Mesenchymal stem cell (in vitro differentiated cells and primary cell): ENCODE measurements around the gene CTSC.

Source experiments
- DNase-seq: peaks from one replicate; pipeline ENCODE4 v3.0.0-alpha.2; 2013
- H2AFZ ChIP-seq: one replicate; pipeline ENCODE4 v1.6.1; 2013; ENCODE audit warnings: low read depth, mild to moderate bottlenecking, control low read depth, inconsistent platforms, low read length, moderate library complexity
- H2AK5ac ChIP-seq: 2 replicates; pipeline ENCODE4 v1.6.1; 2013; ENCODE audit warnings: low read length, moderate library complexity, mild to moderate bottlenecking, inconsistent platforms; ENCODE audit not compliant: severe bottlenecking
- H2BK120ac ChIP-seq: one replicate; pipeline ENCODE4 v1.6.1; 2013; ENCODE audit warnings: low read depth, mild to moderate bottlenecking, inconsistent platforms, low read length, moderate library complexity
- H2BK12ac ChIP-seq, 2 experiments: one replicate each; pipeline ENCODE4 v1.6.1; 2013; ENCODE audit warnings: inconsistent platforms in 2 of 2, low read length in 2 of 2, mild to moderate bottlenecking in 2 of 2, moderate library complexity in 2 of 2, control low read depth in 1 of 2
- H2BK15ac ChIP-seq: one replicate; pipeline ENCODE4 v1.6.1; 2013; ENCODE audit warnings: mild to moderate bottlenecking, low read depth, inconsistent platforms; ENCODE audit not compliant: poor library complexity, severe bottlenecking
- H2BK5ac ChIP-seq: 2 replicates; pipeline ENCODE4 v1.6.1; 2013; ENCODE audit warnings: low read depth, mild to moderate bottlenecking, low read length, control low read depth, inconsistent platforms; ENCODE audit not compliant: poor library complexity, severe bottlenecking
- H3K14ac ChIP-seq, 2 experiments: one replicate each; pipeline ENCODE4 v1.6.1; 2013; ENCODE audit warnings: inconsistent platforms in 2 of 2, low read length in 2 of 2, control low read depth in 1 of 2, mild to moderate bottlenecking in 1 of 2, moderate library complexity in 1 of 2
- H3K18ac ChIP-seq, 2 experiments: one replicate each; pipeline ENCODE4 v1.6.1; 2013; ENCODE audit warnings: inconsistent platforms in 2 of 2, low read length in 2 of 2, control low read depth in 1 of 2, low read depth in 1 of 2, mild to moderate bottlenecking in 1 of 2
- H3K23ac ChIP-seq, 2 experiments: one replicate each; pipeline ENCODE4 v1.6.1; 2013; ENCODE audit warnings: inconsistent platforms in 2 of 2, low read length in 2 of 2, mild to moderate bottlenecking in 2 of 2, moderate library complexity in 2 of 2, control low read depth in 1 of 2
- H3K27ac ChIP-seq: 2 replicates; pipeline ENCODE4 v1.5.1; 2013; ENCODE audit warnings: mild to moderate bottlenecking, moderate library complexity, low read length, control low read depth, inconsistent platforms; ENCODE audit not compliant: poor library complexity, severe bottlenecking
- H3K27me3 ChIP-seq, 2 experiments: 2 replicates each; pipeline versions ENCODE4 v1.6.1 to v1.7.0; 2013; ENCODE audit warnings: low read length in 2 of 2, mild to moderate bottlenecking in 2 of 2, moderate library complexity in 2 of 2, control low read depth in 1 of 2, inconsistent platforms in 1 of 2; ENCODE audit not compliant: control insufficient read depth in 1 of 2, insufficient read depth in 1 of 2
- H3K36me3 ChIP-seq, 2 experiments: 2 replicates each; pipeline versions ENCODE4 v1.6.1 to v1.7.0; 2013; ENCODE audit warnings: low read length in 2 of 2, control low read depth in 1 of 2, inconsistent platforms in 1 of 2, low read depth in 1 of 2, mild to moderate bottlenecking in 1 of 2; ENCODE audit not compliant: insufficient read depth in 2 of 2, control insufficient read depth in 1 of 2
- H3K4ac ChIP-seq, 2 experiments: one replicate each; pipeline ENCODE4 v1.6.1; 2013; ENCODE audit warnings: inconsistent platforms in 2 of 2, low read length in 2 of 2, mild to moderate bottlenecking in 2 of 2, moderate library complexity in 2 of 2, control low read depth in 1 of 2, low read depth in 1 of 2
- H3K4me1 ChIP-seq: 2 replicates; pipeline ENCODE4 v1.6.1; 2013; ENCODE audit warnings: low read depth, low read length, control low read depth; ENCODE audit not compliant: control insufficient read depth, insufficient read depth
- H3K4me2 ChIP-seq: 2 replicates; pipeline ENCODE4 v1.6.1; 2013; ENCODE audit warnings: low read length, mild to moderate bottlenecking, inconsistent platforms; ENCODE audit not compliant: poor library complexity, severe bottlenecking
- H3K4me3 ChIP-seq, 2 experiments: 2 replicates each; pipeline versions ENCODE4 v1.5.1 to v1.7.0; 2013; ENCODE audit warnings: low read length in 2 of 2, mild to moderate bottlenecking in 2 of 2, control low read depth in 1 of 2, low read depth in 1 of 2; ENCODE audit not compliant: insufficient read depth in 1 of 2
- H3K79me1 ChIP-seq: replicated peaks from 2 replicates; pipeline ENCODE4 v1.6.1; 2013; ENCODE audit warnings: mild to moderate bottlenecking, control low read depth, low read length, inconsistent platforms; ENCODE audit not compliant: poor library complexity, severe bottlenecking
- H3K9ac ChIP-seq: 2 replicates; pipeline ENCODE4 v1.7.0; 2013; ENCODE audit warnings: mild to moderate bottlenecking, low read length, moderate library complexity
- H3K9me3 ChIP-seq: 2 replicates; pipeline ENCODE4 v1.7.0; 2013; ENCODE audit warnings: mild to moderate bottlenecking, low read length; ENCODE audit not compliant: control insufficient read depth
- H4K8ac ChIP-seq: one replicate; pipeline ENCODE4 v1.6.1; 2013; ENCODE audit warnings: inconsistent platforms, mild to moderate bottlenecking, low read length, moderate library complexity
- H4K91ac ChIP-seq: one replicate; pipeline ENCODE4 v1.6.1; 2013; ENCODE audit warnings: mild to moderate bottlenecking, low read length, inconsistent platforms
- WGBS: methylation state at CpG from one replicate; pipeline ENCODE4 v1.1.7; 2013; ENCODE audit warnings: mixed read lengths; 5-methylcytosine and 5-hydroxymethylcytosine counted together

Gene CTSC

GRCh38 chr11:88363004-88363403 is 25.5 kb upstream of the CTSC start:
- H3K4me2 ChIP-seq, result no peak overlapping the region
- H2BK15ac ChIP-seq, result no peak overlapping the region
- H2AK5ac ChIP-seq, result no peak overlapping the region
- no peak overlapping the region for H4K91ac ChIP-seq
- no peaks in the 10 kb centered on the region for H3K36me3 ChIP-seq
- no peak overlapping the region for H3K23ac ChIP-seq
- H3K4me3 ChIP-seq, result no peak overlapping the region
- H3K18ac ChIP-seq, result peak overlapping the region in 1 of 2 experiments; percentile 37
- no peak overlapping the region for H3K4ac ChIP-seq
- no peaks in the 10 kb centered on the region for H3K9me3 ChIP-seq
- H2BK12ac ChIP-seq, result no peak overlapping the region
- 50% methylated on average over 1 of the region's 1 CpG for WGBS
- no peaks in the 10 kb centered on the region for H3K27me3 ChIP-seq
- H2BK120ac ChIP-seq, result no peak overlapping the region
- DNase-seq, result peak; percentile 13
- no peak overlapping the region for H2BK5ac ChIP-seq
- no peaks in the 10 kb centered on the region for H3K79me1 ChIP-seq
- H4K8ac ChIP-seq, result no peak overlapping the region
- no peak overlapping the region for H2AFZ ChIP-seq
- no peak overlapping the region for H3K27ac ChIP-seq
- no peak overlapping the region for H3K9ac ChIP-seq
- peaks cover 3% of the 10 kb centered on the region for H3K4me1 ChIP-seq
- H3K14ac ChIP-seq, result no peak overlapping the region

- Histone ChIP-seq H3K27me3 (no peaks in the 10 kb centered on the region), H2AFZ (no peak overlapping the region), H2BK12ac (no peak overlapping the region), H3K36me3 (no peaks in the 10 kb centered on the region), H3K4me1 (peaks cover 3% of the 10 kb centered on the region), H2AK5ac (peak overlapping the region; percentile 88), H4K91ac (no peak overlapping the region), H3K4me3 (no peak overlapping the region), H3K27ac (peak overlapping the region; percentile 15), H3K4ac (no peak overlapping the region), H2BK120ac (no peak overlapping the region), H2BK5ac (peak overlapping the region; percentile 66), H3K4me2 (peak overlapping the region; percentile 54), H4K8ac (no peak overlapping the region), H3K79me1 (no peaks in the 10 kb centered on the region), H3K23ac (no peak overlapping the region), H3K9ac (no peak overlapping the region), H2BK15ac (no peak overlapping the region), H3K18ac (no peak overlapping the region), H3K9me3 (no peaks in the 10 kb centered on the region), H3K14ac (no peak overlapping the region)
- WGBS, result no CpG with 5 or more reads among the region's 1 CpG
- no peak for DNase-seq
These were observed 22.6 kb upstream of the CTSC start for GRCh38 chr11:88360141-88360540.

- H3K4me3 ChIP-seq, result no peak overlapping the region
- no peak overlapping the region for H4K8ac ChIP-seq
- no peaks in the 10 kb centered on the region for H3K79me1 ChIP-seq
- H3K14ac ChIP-seq, result no peak overlapping the region
- no peak overlapping the region for H2BK15ac ChIP-seq
- no peaks in the 10 kb centered on the region for H3K36me3 ChIP-seq
- no peak overlapping the region for H3K4me2 ChIP-seq
- no peak overlapping the region for H3K4ac ChIP-seq
- no peaks in the 10 kb centered on the region for H3K9me3 ChIP-seq
- H3K9ac ChIP-seq, result no peak overlapping the region
- H2BK12ac ChIP-seq, result no peak overlapping the region
- no peak overlapping the region for H2BK120ac ChIP-seq
- no peak overlapping the region for H2AFZ ChIP-seq
- no peak overlapping the region for H3K27ac ChIP-seq
- H3K18ac ChIP-seq, result no peak overlapping the region
- WGBS, result no CpG with 5 or more reads among the region's 1 CpG
- H3K27me3 ChIP-seq, result no peaks in the 10 kb centered on the region
- no peak overlapping the region for H2AK5ac ChIP-seq
- DNase-seq, result no peak
- no peak overlapping the region for H4K91ac ChIP-seq
- H3K4me1 ChIP-seq, result peaks cover 3% of the 10 kb centered on the region
- H3K23ac ChIP-seq, result no peak overlapping the region
- H2BK5ac ChIP-seq, result no peak overlapping the region
These were observed 22.0 kb upstream of the CTSC start for GRCh38 chr11:88359541-88359940.

GRCh38 chr11:88359114-88359513 is 21.6 kb upstream of the CTSC start:
- Histone ChIP-seq H3K27me3 (no peaks in the 10 kb centered on the region), H3K14ac (no peak overlapping the region), H4K8ac (no peak overlapping the region), H3K79me1 (no peaks in the 10 kb centered on the region), H3K36me3 (no peaks in the 10 kb centered on the region), H2BK12ac (no peak overlapping the region), H4K91ac (no peak overlapping the region), H3K27ac (no peak overlapping the region), H3K9me3 (no peaks in the 10 kb centered on the region), H3K9ac (no peak overlapping the region), H2AK5ac (no peak overlapping the region), H3K23ac (no peak overlapping the region), H2BK15ac (no peak overlapping the region), H2BK5ac (no peak overlapping the region), H3K4ac (no peak overlapping the region), H3K4me2 (no peak overlapping the region), H2BK120ac (no peak overlapping the region), H2AFZ (no peak overlapping the region), H3K4me3 (no peak overlapping the region), H3K18ac (no peak overlapping the region), H3K4me1 (peaks cover 3% of the 10 kb centered on the region)
- DNase-seq, result no peak
- 91% methylated on average over 1 of the region's 1 CpG for WGBS
